ACC112 (cell line): ENCODE measurements around the gene SIRT2.

Experiments
- H2AFZ ChIP-seq: fragments of 200-600 bp; sonication (generic); one replicate; pipeline ENCODE4 v1.6.0; 2017; ENCODE audit warnings: antibody characterized with exemption, low read length; ENCODE audit not compliant: unreplicated experiment
- H3K27ac ChIP-seq: fragments of 200-600 bp; sonication (generic); 2 replicates; pipeline ENCODE4 v1.5.1; 2014; ENCODE audit warnings: low read depth, mild to moderate bottlenecking, antibody characterized with exemption, low read length, moderate library complexity
- H3K27me3 ChIP-seq: fragments of 200-600 bp; sonication (generic); 2 replicates; pipeline ENCODE4 v1.6.1; 2014; ENCODE audit warnings: mild to moderate bottlenecking, antibody characterized with exemption, low read length, moderate library complexity, mixed read lengths; ENCODE audit not compliant: insufficient read depth
- H3K36me3 ChIP-seq: fragments of 200-600 bp; sonication (generic); 2 replicates; pipeline ENCODE4 v1.6.1; 2016; ENCODE audit warnings: mild to moderate bottlenecking, antibody characterized with exemption, low read length, moderate library complexity, mixed read lengths; ENCODE audit not compliant: insufficient read depth
- H3K4me1 ChIP-seq: fragments of 200-600 bp; sonication (generic); one replicate; pipeline ENCODE4 v1.6.1; 2016; ENCODE audit warnings: low read length, mixed read lengths; ENCODE audit not compliant: insufficient read depth, unreplicated experiment, control insufficient read depth
- H3K4me3 ChIP-seq: fragments of 200-600 bp; sonication (generic); 2 replicates; pipeline ENCODE4 v1.5.1; 2014; ENCODE audit warnings: mild to moderate bottlenecking, low read depth, low read length
- H3K79me2 ChIP-seq: fragments of 200-600 bp; sonication (generic); one replicate; pipeline ENCODE4 v1.6.0; 2016; ENCODE audit warnings: low read length; ENCODE audit not compliant: control insufficient read depth, unreplicated experiment, insufficient read depth

SIRT2 gene

GRCh38 chr19:38932425-38933179 is 33.2 kb upstream of the SIRT2 start:
- Histone ChIP-seq H3K27ac (no peak overlapping the region), H3K4me1 (peaks cover 7% of the 10 kb centered on the region), H2AFZ (no peak overlapping the region), H3K79me2 (peaks cover 17% of the 10 kb centered on the region), H3K4me3 (peak overlapping the region; percentile 94; the same call in 1 of the 2 replicates), H3K36me3 (no peaks in the 10 kb centered on the region), H3K27me3 (no peaks in the 10 kb centered on the region)

GRCh38 chr19:38931521-38931793 is 32.0 kb upstream of the SIRT2 start:
- Histone ChIP-seq H3K4me3 (peak overlapping the region; percentile 94), H3K27me3 (no peaks in the 10 kb centered on the region), H3K79me2 (peaks cover 17% of the 10 kb centered on the region), H3K27ac (no peak overlapping the region), H2AFZ (no peak overlapping the region), H3K36me3 (no peaks in the 10 kb centered on the region), H3K4me1 (peaks cover 7% of the 10 kb centered on the region)

GRCh38 chr19:38930776-38931520 is 31.5 kb upstream of the SIRT2 start, which contains the start of gene MRPS12:
MRPS12 (plus strand) TSS chr19:38930944; CDS start chr19:38931295, 351 bp downstream.
- Histone ChIP-seq H3K36me3 (no peaks in the 10 kb centered on the region), H2AFZ (peak within 1 kb of the TSS; percentile 39), H3K27ac (peak within 1 kb of the TSS; percentile 75), H3K4me1 (peaks cover 7% of the 10 kb centered on the region), H3K27me3 (no peaks in the 10 kb centered on the region), H3K4me3 (peak within 1 kb of the TSS; percentile 94), H3K79me2 (peaks cover 17% of the 10 kb centered on the region)

DNA sequence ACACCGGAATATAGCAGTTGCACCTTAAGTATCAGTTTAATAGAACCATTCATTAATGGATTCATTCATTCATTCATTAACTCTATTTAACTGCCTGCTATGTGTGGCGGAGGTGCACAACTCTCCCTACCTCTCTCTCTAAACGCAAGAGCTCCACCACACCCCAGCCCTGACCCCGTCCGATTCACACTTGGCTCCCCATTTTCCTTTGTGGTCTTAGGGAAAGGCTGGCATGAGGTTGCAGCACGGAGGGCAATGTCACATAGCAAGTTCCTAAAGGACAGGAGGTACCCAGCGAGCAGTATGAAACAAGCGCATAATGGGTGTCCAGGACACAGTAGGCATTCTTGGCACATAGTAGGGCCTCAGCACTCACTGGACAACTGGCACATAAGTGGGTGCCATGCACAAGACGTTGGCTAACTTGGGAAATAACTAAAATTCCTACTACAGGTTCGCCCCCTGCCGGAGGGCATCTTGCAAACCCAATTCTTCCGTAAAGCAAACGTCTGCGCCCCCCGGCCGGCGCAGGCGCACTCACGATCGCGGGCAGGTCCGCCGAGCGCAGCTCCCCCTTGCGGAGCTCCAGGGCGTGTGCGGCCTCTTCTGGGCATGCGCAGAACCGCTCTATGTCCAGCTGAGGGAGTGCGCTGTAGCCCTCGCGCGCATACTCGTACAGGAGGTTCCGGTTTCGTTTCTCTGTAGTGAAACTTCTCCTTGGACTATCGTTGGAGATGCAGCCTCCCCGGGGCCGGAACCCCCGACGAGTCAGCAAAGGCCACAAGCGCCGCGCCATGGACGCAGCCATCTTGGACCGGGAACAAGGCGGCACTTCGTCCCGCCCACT is 30.7 kb upstream of the SIRT2 start, which contains the start of gene SARS2:
TSS of gene SARS2 (minus strand) at position 835 of the 847 bp plus-strand sequence. CDS start at position 808, 27 bp downstream.
- peak within 1 kb of the TSS; percentile 75 for H3K27ac ChIP-seq
- peak within 1 kb of the TSS; percentile 39 for H2AFZ ChIP-seq
- no peaks in the 10 kb centered on the region for H3K27me3 ChIP-seq
- peaks cover 7% of the 10 kb centered on the region for H3K4me1 ChIP-seq
- H3K36me3 ChIP-seq: no peaks in the 10 kb centered on the region
- peak within 1 kb of the TSS; percentile 94 for H3K4me3 ChIP-seq
- peaks cover 17% of the 10 kb centered on the region for H3K79me2 ChIP-seq

DNA sequence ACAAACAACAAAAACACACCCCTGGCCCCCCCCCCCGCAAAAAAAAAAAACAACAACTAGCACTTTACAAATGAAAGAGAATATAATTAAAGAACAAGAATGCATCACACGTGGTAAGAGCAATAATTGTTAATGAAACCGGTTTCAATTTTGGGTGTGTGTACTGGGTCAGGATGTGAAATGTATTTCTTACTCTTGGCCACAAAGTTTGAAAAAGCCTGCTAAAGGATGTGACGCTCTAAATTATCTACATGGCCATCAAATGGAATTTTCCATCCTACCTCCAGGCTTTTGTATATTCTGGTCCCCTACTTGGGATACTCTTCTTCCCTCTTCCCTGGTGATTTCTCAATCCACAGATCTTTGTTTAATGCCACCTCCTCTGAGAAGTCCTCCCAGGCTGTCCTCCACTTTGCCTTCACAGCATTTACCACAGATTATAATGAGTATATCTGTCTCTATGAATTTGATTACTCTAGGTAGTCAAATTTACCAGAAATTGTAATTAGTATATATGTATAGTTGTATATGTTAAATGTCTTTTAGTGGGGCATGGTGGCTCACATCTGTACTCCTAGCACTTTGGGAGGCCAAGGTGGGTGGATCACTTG is 29.1 kb upstream of the SIRT2 start:
- Histone ChIP-seq H3K27me3 (no peaks in the 10 kb centered on the region), H3K4me1 (peaks cover 7% of the 10 kb centered on the region), H2AFZ (no peak overlapping the region), H3K4me3 (no peak overlapping the region), H3K79me2 (peaks cover 17% of the 10 kb centered on the region), H3K27ac (no peak overlapping the region), H3K36me3 (0 out of 2 replicates have a peak, but pooled peaks cover 3% of the 10 kb centered on the region)

- no peak overlapping the region for H3K4me3 ChIP-seq
- H3K4me1 ChIP-seq: peaks cover under 1% of the 10 kb centered on the region
- no peak overlapping the region for H2AFZ ChIP-seq
- H3K36me3 ChIP-seq: 0 out of 2 replicates have a peak, but pooled peaks cover 3% of the 10 kb centered on the region
- H3K27me3 ChIP-seq: no peaks in the 10 kb centered on the region
- no peak overlapping the region for H3K27ac ChIP-seq
- peaks cover 2% of the 10 kb centered on the region for H3K79me2 ChIP-seq
These were observed 25.0 kb upstream of the SIRT2 start for GRCh38 chr19:38924388-38924787.

GRCh38 chr19:38922482-38922881 is 23.1 kb upstream of the SIRT2 start:
- Histone ChIP-seq H3K4me3 (no peak overlapping the region), H3K79me2 (no peaks in the 10 kb centered on the region), H3K36me3 (0 out of 2 replicates have a peak, but pooled peaks cover 3% of the 10 kb centered on the region), H2AFZ (no peak overlapping the region), H3K4me1 (no peaks in the 10 kb centered on the region), H3K27me3 (no peaks in the 10 kb centered on the region), H3K27ac (no peak overlapping the region)

DNA sequence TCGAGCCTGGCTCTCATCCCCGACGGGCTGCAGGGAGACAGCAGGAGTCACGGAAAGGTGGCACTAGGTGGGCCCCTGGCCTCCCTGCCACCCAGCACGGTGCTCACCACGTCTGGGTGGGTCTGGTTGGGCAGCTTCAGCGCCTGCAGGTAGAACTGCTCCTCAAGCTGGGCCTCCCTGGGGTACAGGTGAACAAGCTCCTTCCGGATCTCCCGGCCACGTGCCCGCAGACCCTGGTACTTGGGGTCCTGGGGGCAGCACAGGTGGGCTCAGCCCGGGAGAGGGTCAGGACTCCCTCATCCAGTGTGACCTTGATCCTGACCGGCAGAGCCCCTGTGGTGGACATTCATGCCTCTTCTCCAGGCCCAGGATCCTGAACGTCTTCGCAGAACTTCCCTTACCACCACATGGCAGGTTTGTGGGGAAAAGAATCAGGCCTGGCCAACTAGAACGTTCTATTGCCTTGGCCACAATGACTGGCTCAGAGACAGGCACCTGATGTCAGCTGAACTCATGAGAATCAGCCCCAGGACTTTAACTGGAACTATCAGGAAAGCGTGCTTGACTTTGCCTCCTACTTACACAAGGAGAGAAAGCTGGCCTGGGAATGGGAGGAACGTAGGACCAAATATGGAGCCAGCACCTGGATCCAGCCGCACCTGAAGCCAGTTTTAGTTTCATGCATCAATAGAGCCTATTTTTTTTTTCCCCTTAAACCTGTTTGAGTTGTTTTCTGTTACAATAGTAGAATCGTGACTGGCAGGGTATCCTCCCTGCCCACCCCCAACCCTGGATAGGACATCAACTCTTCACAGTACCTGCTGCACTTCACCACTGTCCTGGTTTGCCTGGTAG is 22.2 kb upstream of the SIRT2 start:
- H3K36me3 ChIP-seq: 0 out of 2 replicates have a peak, but pooled peaks cover 3% of the 10 kb centered on the region

DNA sequence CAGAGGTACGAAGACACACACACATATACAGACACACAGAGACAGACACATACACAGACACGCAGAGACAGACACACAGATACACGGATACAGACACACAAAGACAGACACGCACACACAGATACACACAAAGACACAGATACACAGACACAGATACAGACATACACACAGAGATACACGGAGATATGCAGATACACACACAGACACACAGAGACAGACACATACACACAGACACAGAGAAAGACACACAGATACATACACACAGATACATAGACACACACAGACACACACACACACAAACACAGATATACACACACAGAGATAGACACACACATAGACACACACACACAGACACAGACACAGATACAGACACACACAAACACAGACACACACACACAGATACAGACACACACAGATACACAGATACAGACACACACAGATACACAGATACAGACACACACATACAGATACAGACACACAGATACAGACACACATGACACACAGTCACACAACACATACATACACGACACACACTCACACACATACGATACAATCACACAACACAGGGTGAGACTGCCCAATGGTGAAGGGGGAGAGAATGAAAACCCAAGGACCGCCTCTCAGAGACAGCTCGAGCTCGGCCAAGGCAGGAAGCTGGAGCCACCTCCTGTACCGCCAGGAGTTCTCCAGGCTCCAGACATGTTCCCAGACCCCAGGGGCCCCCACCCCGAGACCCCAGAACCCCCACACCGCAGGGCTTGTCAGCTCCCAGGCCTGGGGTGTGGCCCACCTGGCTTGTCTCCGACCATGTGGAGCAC is 21.4 kb upstream of the SIRT2 start:
- H2AFZ ChIP-seq: no peak overlapping the region
- no peak overlapping the region for H3K4me3 ChIP-seq
- H3K27me3 ChIP-seq: no peaks in the 10 kb centered on the region
- no peak overlapping the region for H3K27ac ChIP-seq
- 0 out of 2 replicates have a peak, but pooled peaks cover 3% of the 10 kb centered on the region for H3K36me3 ChIP-seq
- H3K4me1 ChIP-seq: no peaks in the 10 kb centered on the region
- no peaks in the 10 kb centered on the region for H3K79me2 ChIP-seq

More for the DNA sequence above, 22.2 kb upstream of the SIRT2 start:
- Histone ChIP-seq H3K27me3 (no peaks in the 10 kb centered on the region), H3K27ac (no peak overlapping the region), H2AFZ (no peak overlapping the region), H3K4me1 (no peaks in the 10 kb centered on the region), H3K79me2 (no peaks in the 10 kb centered on the region), H3K4me3 (no peak overlapping the region)
